Fibroblast of skin of left quadriceps (primary cell): ENCODE measurements around the gene C1orf141.
"Not testable (repeated sequence)": the region's sequence is repeated elsewhere in the genome, so short reads cannot be mapped to it uniquely, and the experiment has no call there.

ENCODE experiments used
- DNase-seq, 2 experiments: peaks; one replicate each; pipeline ENCODE4 v3.0.0-alpha.2; 2013; ENCODE audit warnings: low read depth in 2 of 2

Gene C1orf141

GRCh38 chr1:67134695-67135094 lies at the start of gene C1orf141:
Gene C1orf141 (minus strand): TSS chr1:67134970. CDS start chr1:67127240, 7,730 bp downstream.
- DNase-seq, result no peak

DNA sequence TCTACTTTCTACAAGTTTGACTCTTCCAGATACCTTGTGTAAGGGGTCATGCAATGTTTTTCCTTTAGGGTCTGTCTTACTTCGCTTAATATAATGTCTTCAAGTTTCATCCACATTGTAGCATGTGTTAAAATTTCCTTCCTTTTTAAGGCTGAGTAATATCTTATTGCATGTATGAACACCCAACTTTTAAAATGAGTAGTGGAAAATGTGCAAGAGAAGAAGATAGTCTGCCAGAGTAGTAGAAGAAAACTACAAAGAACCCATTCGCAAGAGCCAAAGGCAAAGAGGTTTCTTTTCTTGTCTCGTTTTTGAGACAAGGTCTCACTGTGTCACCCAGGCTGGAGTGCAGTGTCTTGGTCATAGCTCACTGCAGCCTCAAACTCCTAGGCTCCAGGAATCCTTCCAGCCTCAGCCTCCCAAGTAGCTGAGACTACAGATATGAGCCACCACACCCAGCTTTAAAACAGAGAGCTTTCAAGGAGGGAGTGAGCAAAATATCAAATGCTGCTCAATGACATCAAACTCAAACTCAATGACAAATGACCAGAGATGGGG lies 40.8 kb upstream of the C1orf141 start:
- DNase-seq, result no peak

DNA sequence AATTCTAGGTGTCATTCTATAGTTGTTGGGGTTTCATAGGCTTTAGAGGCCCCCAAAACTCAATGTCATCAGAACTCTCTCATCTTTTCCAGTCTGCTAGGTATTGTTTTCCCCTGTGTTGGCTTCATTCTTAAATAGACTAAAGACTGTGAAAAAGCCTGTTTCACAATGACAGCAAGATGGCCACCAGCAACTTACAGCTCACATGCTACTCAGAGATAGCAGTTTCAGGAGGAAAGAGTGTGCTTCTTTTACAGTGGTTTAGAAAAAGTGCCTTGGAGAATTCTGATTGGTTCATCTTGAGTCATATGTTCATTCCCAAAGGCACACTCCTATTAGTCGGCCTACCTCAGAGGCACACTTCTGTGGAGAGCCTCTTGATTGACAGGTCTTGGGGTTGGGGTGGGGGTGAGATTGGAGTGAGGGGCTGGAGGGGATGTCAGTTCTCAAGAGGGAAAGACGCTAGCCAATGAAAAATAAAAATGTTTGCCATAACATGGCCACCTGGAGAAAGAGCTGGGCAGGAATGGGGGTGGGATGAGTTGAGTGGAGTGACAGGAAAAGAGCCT lies 40.0 kb upstream of the C1orf141 start:
- DNase-seq, result no peak

GRCh38 chr1:67173988-67174387 lies 39.2 kb upstream of the C1orf141 start:
- DNase-seq, result no peak

DNA sequence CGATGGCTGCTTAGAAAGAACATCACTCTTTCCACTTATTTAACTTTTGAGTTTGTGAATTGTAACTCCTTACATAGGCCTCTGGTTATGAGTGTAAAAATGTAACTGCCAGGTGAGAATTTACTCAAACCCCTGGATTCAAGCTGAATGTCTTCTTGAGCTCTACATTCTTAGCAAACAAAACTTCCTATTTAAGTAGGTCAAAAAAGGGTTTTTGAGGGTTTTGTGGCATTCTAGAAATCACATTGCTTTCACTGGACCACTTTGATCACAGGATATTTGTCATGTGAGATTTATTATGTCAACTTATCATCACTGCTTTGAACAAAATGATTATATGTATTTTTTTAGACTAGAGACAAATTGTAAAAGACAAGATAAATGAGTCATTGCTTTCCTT lies 37.2 kb upstream of the C1orf141 start:
- no peak for DNase-seq

- DNase-seq, result no peak
Measured at GRCh38 chr1:67171574-67171955, 36.8 kb upstream of the C1orf141 start.

DNA sequence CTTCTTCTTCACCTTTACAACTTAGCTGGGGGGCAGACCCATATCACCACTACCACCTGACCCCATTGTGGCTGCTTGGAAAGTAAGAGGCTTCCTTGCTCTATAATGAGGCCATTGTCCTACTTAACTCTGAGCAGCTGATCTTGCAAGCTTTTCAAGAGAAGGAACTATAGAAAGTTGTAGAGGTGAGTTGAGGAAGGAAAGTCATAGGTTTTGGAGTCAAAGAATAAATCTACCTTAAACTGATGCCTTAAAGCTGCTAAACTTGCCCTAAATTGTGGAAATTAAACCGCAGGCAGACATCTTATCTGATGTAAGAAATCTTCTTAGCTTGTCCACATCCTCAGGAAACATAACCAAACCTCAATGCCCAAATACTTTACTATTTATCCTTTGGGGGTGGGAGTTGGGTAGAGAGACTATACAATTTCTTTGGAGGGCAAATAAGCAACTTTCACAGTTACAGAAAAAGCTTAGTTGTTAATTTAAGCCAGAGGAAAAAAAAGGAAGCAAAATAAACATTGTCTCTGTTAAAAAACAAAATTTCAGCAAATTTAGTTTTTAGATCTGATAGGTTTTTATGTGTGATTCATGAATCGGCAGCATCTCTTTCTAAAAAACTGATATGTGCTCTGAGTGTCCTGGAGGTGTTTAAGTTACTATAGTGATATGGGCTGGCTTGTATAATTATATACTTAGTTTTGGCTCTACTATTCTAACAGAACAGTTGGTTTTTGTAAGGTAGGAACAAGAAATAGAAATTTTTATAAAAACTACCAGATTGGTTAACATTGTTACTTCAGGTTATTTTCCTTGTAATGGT lies 36.2 kb upstream of the C1orf141 start:
- no peak for DNase-seq

DNA sequence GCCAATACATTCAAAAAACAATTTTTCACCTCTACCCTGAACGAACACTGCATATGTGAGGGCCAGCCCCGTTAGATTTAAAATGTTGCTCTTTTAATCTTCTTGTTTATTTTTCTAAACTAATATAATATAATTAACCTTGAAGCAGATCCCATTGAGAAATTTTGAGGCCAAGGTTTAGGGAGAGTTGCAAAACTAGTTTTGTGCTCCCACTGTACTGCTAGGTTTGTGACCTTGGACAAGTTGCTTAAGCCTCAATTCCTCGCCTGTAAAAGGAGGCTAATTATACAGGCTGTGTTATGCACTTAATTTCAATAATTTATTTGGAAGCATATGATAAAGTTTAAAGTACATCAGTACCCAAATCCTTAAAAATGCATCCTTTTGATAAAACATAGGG lies 35.2 kb upstream of the C1orf141 start:
- DNase-seq, result no peak

DNA sequence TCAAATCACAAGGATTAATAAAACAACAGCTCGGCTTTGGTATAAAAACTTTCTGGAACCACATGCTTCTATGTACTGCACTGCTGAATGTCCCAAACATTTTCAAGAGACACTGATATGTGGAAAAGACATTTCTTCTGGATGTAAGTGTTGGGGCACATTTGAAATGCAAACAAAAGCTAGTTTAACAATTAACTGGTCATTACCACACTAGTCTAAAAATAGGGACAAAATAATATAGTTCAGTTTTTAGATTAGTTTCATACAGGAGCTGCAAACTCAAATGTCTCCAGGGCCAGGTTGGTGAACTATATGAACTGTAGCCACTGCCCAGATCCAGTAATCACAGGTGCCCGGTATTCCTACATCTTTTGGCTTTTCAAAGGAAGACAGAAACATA lies 34.7 kb upstream of the C1orf141 start:
- DNase-seq, result no peak

- no peak for DNase-seq
Measured at GRCh38 chr1:67166196-67166595, 31.4 kb upstream of the C1orf141 start, which contains the start of gene IL23R. Gene IL23R (plus strand): TSS chr1:67166454. CDS start chr1:67168121, 1,667 bp downstream.

GRCh38 chr1:67165468-67166041 lies 30.8 kb upstream of the C1orf141 start:
- DNase-seq, result no peak

DNA sequence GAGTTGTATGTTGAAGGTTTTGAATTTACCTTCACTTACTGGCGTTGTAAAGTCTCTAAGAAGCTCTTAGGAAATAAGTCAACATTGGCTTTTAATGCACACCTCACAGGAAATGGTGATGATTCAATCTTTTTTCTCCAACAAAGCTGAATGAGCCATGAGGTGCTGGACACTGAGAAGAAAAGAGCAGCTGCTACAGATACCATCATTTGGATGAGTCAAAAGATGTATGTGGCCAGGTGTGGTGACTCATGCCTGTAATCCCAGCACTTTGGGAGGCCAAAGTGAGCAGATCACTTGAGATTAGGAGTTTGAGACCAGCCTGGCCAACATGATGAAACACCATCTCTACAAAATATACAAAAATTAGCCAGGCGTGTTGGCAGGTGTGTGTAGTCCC lies 28.2 kb upstream of the C1orf141 start:
- no peak for DNase-seq

GRCh38 chr1:67159233-67159632 lies 24.5 kb upstream of the C1orf141 start:
- DNase-seq, result no peak

GRCh38 chr1:67158401-67158800 lies 23.6 kb upstream of the C1orf141 start:
- no peak for DNase-seq

DNA sequence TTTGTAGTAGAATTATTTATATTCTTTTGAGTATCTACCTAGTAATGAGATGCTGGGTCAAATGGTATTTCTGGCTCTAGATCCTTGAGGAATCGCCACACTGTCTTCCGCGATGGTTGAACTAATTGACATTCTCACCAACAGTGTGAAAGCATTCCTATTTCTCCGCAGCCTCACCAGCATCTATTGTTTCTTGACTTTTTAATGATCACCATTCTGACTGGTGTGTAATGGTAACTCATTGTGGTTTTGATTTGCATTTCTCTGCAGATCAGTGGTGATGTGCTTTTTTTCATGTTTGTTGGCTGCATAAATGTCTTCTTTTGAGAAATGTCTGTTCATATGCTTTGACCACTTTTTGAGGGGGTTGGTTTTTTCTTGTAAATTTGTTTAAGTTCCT lies 16.2 kb upstream of the C1orf141 start:
- DNase-seq, result no peak

DNA sequence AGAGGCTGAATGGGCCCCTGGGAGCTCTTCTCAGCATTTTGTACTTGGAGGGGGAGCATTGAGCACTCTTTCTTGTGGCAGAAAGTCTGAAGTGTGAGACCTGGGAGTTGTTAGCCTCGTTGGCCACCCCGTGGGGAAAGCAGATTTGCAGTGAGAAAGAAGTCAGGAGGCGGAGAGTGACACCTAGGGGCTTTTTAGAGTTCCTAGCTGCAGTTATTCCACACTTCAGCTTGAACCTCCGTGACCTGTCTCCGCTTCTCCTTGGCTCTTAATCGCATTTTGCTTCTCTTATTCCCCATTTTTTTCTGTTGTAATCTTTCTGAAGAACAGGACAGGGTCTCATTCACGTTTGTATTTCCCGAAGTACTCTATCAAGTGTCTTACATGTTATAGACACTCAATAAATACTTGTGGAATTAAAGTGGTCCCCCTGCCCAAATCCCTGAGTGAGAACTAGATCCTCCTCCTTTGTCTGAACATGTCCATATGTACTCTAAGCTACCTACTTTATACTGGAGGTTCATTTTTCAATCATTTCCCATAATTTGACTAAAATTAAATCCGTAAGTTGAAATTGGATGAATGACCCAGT lies 14.5 kb upstream of the C1orf141 start:
- peak; percentile 61 to 63 for DNase-seq

GRCh38 chr1:67148516-67149178 lies 13.9 kb upstream of the C1orf141 start:
- no peak for DNase-seq

GRCh38 chr1:67147973-67148372 lies 13.2 kb upstream of the C1orf141 start:
- DNase-seq, result not testable (repeated sequence)

DNA sequence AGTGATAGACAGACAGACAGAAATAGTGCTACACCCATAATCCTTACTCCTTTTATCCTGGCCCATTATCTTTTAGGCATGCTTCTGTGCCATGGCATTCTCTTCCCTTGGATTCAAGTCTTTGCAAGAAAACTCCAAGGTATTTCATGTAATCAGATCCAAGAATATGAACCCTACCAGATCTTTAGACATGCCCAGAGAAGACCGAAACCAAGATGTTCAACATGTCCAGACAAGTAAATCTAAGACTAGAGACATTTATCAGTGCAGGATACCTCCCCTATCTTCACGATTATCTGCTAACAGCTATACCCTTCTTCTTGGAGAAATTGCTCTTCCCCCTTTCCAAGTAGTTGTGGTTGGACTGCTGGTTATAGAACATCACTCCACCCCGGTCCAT lies 11.8 kb upstream of the C1orf141 start:
- DNase-seq, result no peak

DNA sequence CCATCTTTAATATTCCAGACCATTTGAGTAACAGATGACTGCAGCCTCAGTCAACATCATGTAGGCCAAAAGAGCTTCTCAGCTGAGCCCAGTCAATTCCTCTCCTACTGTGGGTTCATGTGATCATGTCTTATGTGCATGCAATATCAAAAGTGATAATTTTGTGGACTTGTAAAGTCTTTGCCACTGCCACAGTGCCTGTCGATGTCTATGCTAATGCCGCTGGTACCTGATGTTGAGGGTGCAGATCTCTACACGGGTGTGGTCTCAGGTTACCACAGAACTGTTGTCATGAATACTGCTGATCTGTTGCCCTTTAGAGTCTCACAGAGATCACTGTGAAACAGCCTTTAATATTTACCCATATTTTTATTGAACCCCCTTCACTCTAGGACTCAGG lies 11.3 kb upstream of the C1orf141 start:
- no peak for DNase-seq

- DNase-seq, result no peak
Measured at GRCh38 chr1:67144696-67145095, 9.9 kb upstream of the C1orf141 start.

DNA sequence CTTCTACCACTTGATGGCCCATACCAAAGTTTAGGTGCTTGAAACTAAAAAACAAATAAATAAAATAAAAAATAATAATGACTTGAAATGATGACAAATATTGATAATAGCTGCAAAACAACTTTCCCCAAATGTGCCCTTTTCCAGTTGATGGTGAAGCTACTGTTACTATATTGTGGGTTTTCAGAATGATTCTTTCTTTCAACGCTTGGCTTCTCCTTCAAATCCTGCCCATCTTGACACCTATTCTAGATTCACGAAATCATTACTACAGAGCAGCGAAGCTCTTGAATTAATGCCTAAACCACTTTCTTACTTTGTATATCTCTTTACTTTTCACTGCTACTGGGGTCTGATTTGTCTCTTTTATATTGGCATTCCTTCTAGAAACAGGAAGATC lies 9.2 kb upstream of the C1orf141 start:
- no peak for DNase-seq
